GM12878 (cell line): Measurements from ENCODE around the gene DNAJC6. TPM values are rescaled to one million over a fixed set of nuclear protein-coding genes. Genes with fewer than 3 reads are reported as not detected.

Experiments
- ATAC-seq: fragments of 200-7000 bp; cut with Tn5 transposase; 3 replicates; pipeline ENCODE4 v1.9.1; 2020; ENCODE audit warnings: mild to moderate bottlenecking, moderate library complexity
- BruUV-seq: library from RNA; stranded (reverse); fragments of 400-500 nt; replicated peaks from 2 replicates; lab custom pipeline; 2021; lab: Mats Ljungman, UMichigan
- CTCF ChIA-PET: fragments of 300-600 bp; sonication (Branson Sonifier 250); formaldehyde crosslinking; extraction: SDS; loops from one replicate; lab custom pipeline; 2021; ENCODE audit warnings: inconsistent platforms; lab: Yijun Ruan, JAX
- POLR2A ChIA-PET: fragments of 350-600 bp; formaldehyde crosslinking; extraction: SDS; loops from one replicate; lab custom pipeline; 2021; ENCODE audit warnings: inconsistent platforms; lab: Charles Lee
- RAD21 ChIA-PET: fragments of 300-600 bp; sonication (Branson Sonifier 250); formaldehyde crosslinking; loops from one replicate; lab custom pipeline; 2023; ENCODE audit warnings: antibody characterized with exemption; ENCODE audit not compliant: unreplicated experiment; lab: Charles Lee
- SMC1A ChIA-PET: fragments of 300-600 bp; sonication (Branson Sonifier 250); formaldehyde crosslinking; loops from one replicate; lab custom pipeline; 2023; ENCODE audit not compliant: unreplicated experiment, uncharacterized antibody; lab: Charles Lee
- DNase-seq: peaks from one replicate; pipeline ENCODE4 v3.0.0-alpha.2; 2011; ENCODE audit warnings: low read depth, low spot score
- FAIRE-seq: peaks from 3 replicates; lab custom pipeline; 2011; peaks lifted over from hg19 to GRCh38; lab: Jason Lieb, UNC
- H2AFZ ChIP-seq: 2 replicates; pipeline ENCODE4 v1.6.0; 2011; ENCODE audit warnings: low read depth, low read length, control low read depth; ENCODE audit not compliant: control insufficient read depth
- H3K27ac ChIP-seq: 2 replicates; pipeline ENCODE4 v1.5.1; 2011; ENCODE audit warnings: control low read depth; ENCODE audit not compliant: control insufficient read depth, insufficient read depth
- H3K27me3 ChIP-seq, 2 experiments: replicated peaks in 1 of 2; 2 replicates each; pipeline versions ENCODE4 v1.6.0 to v1.6.1; 2011; ENCODE audit warnings: low read length in 1 of 2; ENCODE audit not compliant: control insufficient read depth in 2 of 2, insufficient read depth in 2 of 2
- H3K36me3 ChIP-seq, 2 experiments: 2 replicates each; pipeline ENCODE4 v1.5.1; 2011; ENCODE audit warnings: low read length in 1 of 2; ENCODE audit not compliant: control insufficient read depth in 2 of 2, insufficient read depth in 2 of 2
- H3K4me1 ChIP-seq: 2 replicates; pipeline ENCODE4 v1.6.1; 2011; ENCODE audit warnings: mild to moderate bottlenecking, low read length, moderate library complexity, mixed read lengths; ENCODE audit not compliant: control insufficient read depth, insufficient read depth
- H3K4me2 ChIP-seq: 2 replicates; pipeline ENCODE4 v1.6.0; 2011; ENCODE audit warnings: control low read depth; ENCODE audit not compliant: control insufficient read depth, insufficient read depth
- H3K4me3 ChIP-seq: fragments of 200-600 bp; sonication (generic); 2 replicates; pipeline ENCODE4 v1.5.1; 2016
- H3K79me2 ChIP-seq: 2 replicates; pipeline ENCODE4 v1.6.0; 2011; ENCODE audit warnings: low read length; ENCODE audit not compliant: control insufficient read depth, insufficient read depth
- H3K9ac ChIP-seq: 2 replicates; pipeline ENCODE4 v1.8.0; 2011; ENCODE audit warnings: low read length, control low read depth, mixed read lengths; ENCODE audit not compliant: control insufficient read depth, insufficient read depth
- H3K9me3 ChIP-seq: replicated peaks from 3 replicates; pipeline ENCODE4 v1.5.1; 2011; ENCODE audit warnings: mild to moderate bottlenecking, low read length; ENCODE audit not compliant: control insufficient read depth, insufficient read depth
- H4K20me1 ChIP-seq: 2 replicates; pipeline ENCODE4 v1.6.0; 2011; ENCODE audit not compliant: control insufficient read depth, insufficient read depth
- IRF4 ChIP-seq: IDR thresholded peaks from 2 replicates; pipeline ENCODE4 v1.6.1; 2011; ENCODE audit warnings: low read depth, low read length
- JUNB ChIP-seq: IDR thresholded peaks from 2 replicates; pipeline ENCODE4 v1.6.1; 2016; ENCODE audit warnings: antibody characterized with exemption, mild to moderate bottlenecking
- PAX5 ChIP-seq: IDR thresholded peaks from 2 replicates; pipeline ENCODE4 v1.6.1; 2011; ENCODE audit warnings: low read depth, low read length, borderline replicate concordance
- ZBED1 ChIP-seq: IDR thresholded peaks from 2 replicates; pipeline ENCODE4 v1.6.1; 2016; ENCODE audit warnings: borderline replicate concordance
- WGBS: methylation state at CpG from one replicate; pipeline ENCODE4 v1.1.6; 2016; ENCODE audit warnings: low lambda C conversion rate; ENCODE audit not compliant: insufficient replicate concordance, insufficient coverage; ENCODE audit errors: missing lambda C conversion rate; 5-methylcytosine and 5-hydroxymethylcytosine counted together
- in situ Hi-C: fragments of 300-500 bp; cut with MboI; formaldehyde crosslinking; loops from 9 replicates; pipeline ENCODE4 v1.14.3; 2018; ENCODE audit warnings: mixed read lengths
- intact Hi-C: fragments of 100-400 bp; cut with micrococcal nuclease; formaldehyde crosslinking; loops from one replicate; pipeline ENCODE4 v1.14.2; 2022; ENCODE audit not compliant: unreplicated experiment
- polyA plus RNA-seq, 11 experiments: library from polyadenylated mRNA; depleted of rRNA in 4 of 11; unstranded in 6 of 11; stranded (reverse) in 5 of 11; fragments of >200 nt; fragmentation: Nextera tagmentation in 4 of 11; fragmentation: Illumina TruSeq in 1 of 11; extraction: Ambion mirVana in 4 of 11; extraction: Trizol in 1 of 11; gene quantifications; 1 replicate in 1 of 11; 2 replicates in 10 of 11; pipeline versions ENCODE4 v1.2.1 to v1.2.3, GENCODE V29; 2011 to 2016; ENCODE audit warnings: inconsistent platforms in 2 of 11, missing spikeins in 2 of 11, low read depth in 1 of 11
- total RNA-seq, 4 experiments: library from RNA; depleted of rRNA in 3 of 4; stranded (reverse); fragments of >200 nt in 3 of 4; fragmentation: Illumina TruSeq in 1 of 4; extraction: Trizol in 1 of 4; gene quantifications; 2 replicates each; pipeline versions ENCODE4 v1.2.1 to v1.2.3, GENCODE V29; 2013 to 2021
- TF ChIP-seq, protein P1 (sequence below): IDR thresholded peaks from 2 replicates; pipeline ENCODE4 v1.6.1; 2012; ENCODE audit warnings: improper control_type of control experiment, low read depth, low read length; ENCODE audit not compliant: insufficient replicate concordance
- TF ChIP-seq, protein P2 (sequence below): fragments of 450-650 bp; IDR thresholded peaks from 2 replicates; pipeline ENCODE4 v1.6.1; 2016; ENCODE audit warnings: mild to moderate bottlenecking

DNAJC6 gene
- total and polyA plus RNA-seq, 10 of the 15 experiments (the other 5 are each of a cell fraction or from before 2014, with no cell fraction given): 0.08 to 4.3 (median 2.7) TPM

DNA sequence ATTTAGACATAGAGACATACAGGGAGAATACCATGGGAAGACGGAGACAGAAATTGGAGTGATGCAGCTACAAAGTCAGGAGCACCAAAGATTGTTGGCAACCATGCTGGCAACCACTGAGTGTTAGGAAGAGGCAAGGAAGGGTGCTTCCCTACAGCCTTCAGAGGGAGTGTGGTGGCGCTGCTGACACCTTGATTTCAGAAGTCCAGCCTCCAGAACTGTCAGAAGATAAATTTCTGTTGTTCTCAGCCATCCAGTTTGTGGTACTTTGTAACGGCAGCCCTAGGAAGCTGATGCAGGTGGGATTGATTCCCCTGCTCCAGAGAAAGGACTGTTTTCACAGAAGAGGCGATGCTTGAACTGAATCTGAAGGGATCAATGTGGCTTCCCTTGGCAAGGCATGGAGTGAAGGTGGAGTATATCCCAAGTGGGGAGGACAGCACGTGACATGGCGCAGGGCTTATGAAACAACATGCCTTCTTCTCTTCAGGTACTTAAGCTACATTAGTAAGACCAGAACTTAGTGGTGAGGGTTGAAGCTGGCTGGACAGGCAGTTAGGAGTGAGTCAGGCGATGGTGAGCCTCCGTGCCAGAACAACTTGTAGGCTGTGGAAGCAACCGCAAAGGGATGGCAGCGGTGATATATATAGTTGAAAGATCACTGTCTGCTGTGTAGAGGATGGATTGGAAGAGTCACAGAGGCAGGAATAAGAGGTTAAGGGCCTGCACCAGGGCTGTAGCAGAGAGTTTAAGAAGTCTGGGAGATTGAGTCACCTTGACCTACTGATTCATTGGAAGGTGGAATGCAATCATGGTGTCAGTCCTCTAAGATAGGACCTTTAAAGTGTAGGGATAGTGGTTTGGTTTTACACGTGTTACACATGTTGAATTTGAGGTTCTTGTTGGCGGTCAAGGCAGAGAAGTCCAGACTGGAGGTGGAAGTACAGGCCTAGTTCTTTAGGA lies 113.2 kb downstream of the DNAJC6 start:
- no peak for FAIRE-seq
- H3K79me2 ChIP-seq: peaks cover 33% of the 10 kb centered on the region
- H4K20me1 ChIP-seq: no peaks in the 10 kb centered on the region
- H3K27me3 ChIP-seq: no peaks in the 10 kb centered on the region
- SMC1A ChIA-PET: interaction anchor here (1.5 kb wide), 1 partner anchor 19 kb away, joined by 4 read pairs; no protein-coding TSS in a partner anchor
- RAD21 ChIA-PET: interaction anchor here (1.5 kb wide), 1 partner anchor 37 kb away, joined by 3 read pairs; no protein-coding TSS in a partner anchor
- POLR2A ChIA-PET: no interaction called here
- no peak overlapping the region for H3K27ac ChIP-seq
- intact Hi-C loops (no loop called here), in situ Hi-C loops (loop anchor here (10.0 kb wide), 1 partner anchor 822 kb away; no protein-coding TSS in a partner anchor)
- WGBS: 97% methylated on average over 12 of the region's 12 CpGs
- H3K9ac ChIP-seq: no peak overlapping the region
- no peak for DNase-seq
- CTCF ChIA-PET: interaction anchor here (1.3 to 1.4 kb wide), 2 partner anchors 9 to 37 kb away, joined by 5 to 11 read pairs; no protein-coding TSS in a partner anchor
- H3K4me1 ChIP-seq: peaks cover 6% of the 10 kb centered on the region
- H3K4me3 ChIP-seq: no peak overlapping the region
- no peak for TF ChIP-seq PAX5
- TF ChIP-seq, all 136 proteins: peak for 0
- Histone ChIP-seq H3K4me2 (peak overlapping the region; percentile 93), H2AFZ (no peak overlapping the region), H3K9me3 (no peaks in the 10 kb centered on the region; the same call in 2 of the 3 replicates), H3K36me3 (peaks cover 4 to 6% of the 10 kb centered on the region in 2 experiments; a peak in 1 of 4 replicates)
- no TSS peak for BruUV-seq
- no peak for ATAC-seq

DNA sequence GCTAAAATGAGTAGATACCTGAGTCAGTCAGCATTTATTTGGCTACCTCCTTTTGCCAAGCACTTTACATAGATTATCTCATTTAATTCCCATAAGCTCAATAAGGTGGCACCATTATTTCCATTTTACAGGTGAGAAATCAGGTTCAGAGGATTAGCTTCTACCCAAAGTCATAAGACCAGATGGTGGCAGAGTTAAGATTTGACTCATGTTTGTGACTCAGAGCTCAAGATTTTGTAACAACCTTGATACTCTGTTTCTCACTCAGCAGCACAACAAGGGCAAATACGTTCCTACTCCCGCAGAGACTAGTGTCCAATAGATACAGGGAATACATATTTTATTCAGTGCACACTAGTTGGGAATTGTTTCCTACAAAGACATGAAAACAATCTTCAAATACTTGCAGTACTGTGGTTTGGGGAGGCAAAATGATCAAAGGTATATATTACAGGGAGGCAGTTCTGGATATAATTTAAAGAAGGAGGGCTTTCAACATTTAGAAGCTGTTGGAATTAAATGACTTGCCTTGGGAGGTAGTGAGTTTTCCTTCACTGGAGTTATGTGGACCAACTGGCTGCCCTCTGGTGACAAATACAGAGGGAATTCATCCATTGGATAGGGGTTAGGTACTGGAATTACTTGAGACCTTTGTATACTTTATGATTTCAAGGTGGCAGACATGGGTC lies 114.7 kb downstream of the DNAJC6 start:
- H3K9ac ChIP-seq: no peak overlapping the region
- H3K4me3 ChIP-seq: no peak overlapping the region
- 0% methylated on average over 2 of the region's 2 CpGs for WGBS
- peaks cover 33% of the 10 kb centered on the region for H3K79me2 ChIP-seq
- no peaks in the 10 kb centered on the region for H4K20me1 ChIP-seq
- H3K4me2 ChIP-seq: peak overlapping the region; percentile 6; the same call in 1 of the 2 replicates
- H3K9me3 ChIP-seq: no peaks in the 10 kb centered on the region; the same call in 2 of the 3 replicates
- DNase-seq (peak; percentile 40), ATAC-seq (no peak), FAIRE-seq (no peak)
- RAD21 ChIA-PET: interaction anchor here (1.5 kb wide), 1 partner anchor 35 kb away, joined by 3 read pairs; no protein-coding TSS in a partner anchor
- peaks cover 4 to 9% of the 10 kb centered on the region in 2 experiments; a peak in 2 of 4 replicates for H3K36me3 ChIP-seq
- no TSS peak for BruUV-seq
- H3K27ac ChIP-seq: no peak overlapping the region
- POLR2A ChIA-PET: no interaction called here
- in situ Hi-C loops: loop anchor here (10.0 kb wide), 1 partner anchor 821 kb away; no protein-coding TSS in a partner anchor
- SMC1A ChIA-PET: interaction anchor here (0.7 to 1.0 kb wide), 2 partner anchors 16 to 35 kb away, joined by 3 read pairs; no protein-coding TSS in a partner anchor
- no peaks in the 10 kb centered on the region for H3K27me3 ChIP-seq
- CTCF ChIA-PET: interaction anchor here (1.0 kb wide), 1 partner anchor 158 kb away, joined by 3 read pairs; no protein-coding TSS in a partner anchor
- intact Hi-C loops: no loop called here
- H2AFZ ChIP-seq: no peak overlapping the region
- H3K4me1 ChIP-seq: peaks cover 3% of the 10 kb centered on the region
- peak; percentile 77 for TF ChIP-seq JUNB
- TF ChIP-seq, protein P1, sequence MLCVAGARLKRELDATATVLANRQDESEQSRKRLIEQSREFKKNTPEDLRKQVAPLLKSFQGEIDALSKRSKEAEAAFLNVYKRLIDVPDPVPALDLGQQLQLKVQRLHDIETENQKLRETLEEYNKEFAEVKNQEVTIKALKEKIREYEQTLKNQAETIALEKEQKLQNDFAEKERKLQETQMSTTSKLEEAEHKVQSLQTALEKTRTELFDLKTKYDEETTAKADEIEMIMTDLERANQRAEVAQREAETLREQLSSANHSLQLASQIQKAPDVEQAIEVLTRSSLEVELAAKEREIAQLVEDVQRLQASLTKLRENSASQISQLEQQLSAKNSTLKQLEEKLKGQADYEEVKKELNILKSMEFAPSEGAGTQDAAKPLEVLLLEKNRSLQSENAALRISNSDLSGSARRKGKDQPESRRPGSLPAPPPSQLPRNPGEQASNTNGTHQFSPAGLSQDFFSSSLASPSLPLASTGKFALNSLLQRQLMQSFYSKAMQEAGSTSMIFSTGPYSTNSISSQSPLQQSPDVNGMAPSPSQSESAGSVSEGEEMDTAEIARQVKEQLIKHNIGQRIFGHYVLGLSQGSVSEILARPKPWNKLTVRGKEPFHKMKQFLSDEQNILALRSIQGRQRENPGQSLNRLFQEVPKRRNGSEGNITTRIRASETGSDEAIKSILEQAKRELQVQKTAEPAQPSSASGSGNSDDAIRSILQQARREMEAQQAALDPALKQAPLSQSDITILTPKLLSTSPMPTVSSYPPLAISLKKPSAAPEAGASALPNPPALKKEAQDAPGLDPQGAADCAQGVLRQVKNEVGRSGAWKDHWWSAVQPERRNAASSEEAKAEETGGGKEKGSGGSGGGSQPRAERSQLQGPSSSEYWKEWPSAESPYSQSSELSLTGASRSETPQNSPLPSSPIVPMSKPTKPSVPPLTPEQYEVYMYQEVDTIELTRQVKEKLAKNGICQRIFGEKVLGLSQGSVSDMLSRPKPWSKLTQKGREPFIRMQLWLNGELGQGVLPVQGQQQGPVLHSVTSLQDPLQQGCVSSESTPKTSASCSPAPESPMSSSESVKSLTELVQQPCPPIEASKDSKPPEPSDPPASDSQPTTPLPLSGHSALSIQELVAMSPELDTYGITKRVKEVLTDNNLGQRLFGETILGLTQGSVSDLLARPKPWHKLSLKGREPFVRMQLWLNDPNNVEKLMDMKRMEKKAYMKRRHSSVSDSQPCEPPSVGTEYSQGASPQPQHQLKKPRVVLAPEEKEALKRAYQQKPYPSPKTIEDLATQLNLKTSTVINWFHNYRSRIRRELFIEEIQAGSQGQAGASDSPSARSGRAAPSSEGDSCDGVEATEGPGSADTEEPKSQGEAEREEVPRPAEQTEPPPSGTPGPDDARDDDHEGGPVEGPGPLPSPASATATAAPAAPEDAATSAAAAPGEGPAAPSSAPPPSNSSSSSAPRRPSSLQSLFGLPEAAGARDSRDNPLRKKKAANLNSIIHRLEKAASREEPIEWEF: no peak
- TF ChIP-seq ZBED1: 0 out of 2 replicates have a peak, but pooled peaks have one; percentile 55
- TF ChIP-seq, protein P2, sequence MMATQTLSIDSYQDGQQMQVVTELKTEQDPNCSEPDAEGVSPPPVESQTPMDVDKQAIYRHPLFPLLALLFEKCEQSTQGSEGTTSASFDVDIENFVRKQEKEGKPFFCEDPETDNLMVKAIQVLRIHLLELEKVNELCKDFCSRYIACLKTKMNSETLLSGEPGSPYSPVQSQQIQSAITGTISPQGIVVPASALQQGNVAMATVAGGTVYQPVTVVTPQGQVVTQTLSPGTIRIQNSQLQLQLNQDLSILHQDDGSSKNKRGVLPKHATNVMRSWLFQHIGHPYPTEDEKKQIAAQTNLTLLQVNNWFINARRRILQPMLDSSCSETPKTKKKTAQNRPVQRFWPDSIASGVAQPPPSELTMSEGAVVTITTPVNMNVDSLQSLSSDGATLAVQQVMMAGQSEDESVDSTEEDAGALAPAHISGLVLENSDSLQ: no peak
- TF ChIP-seq IRF4: peak; percentile 73; the same call in 1 of the 2 replicates
